ENCODE data around the gene PDILT.

DNA sequence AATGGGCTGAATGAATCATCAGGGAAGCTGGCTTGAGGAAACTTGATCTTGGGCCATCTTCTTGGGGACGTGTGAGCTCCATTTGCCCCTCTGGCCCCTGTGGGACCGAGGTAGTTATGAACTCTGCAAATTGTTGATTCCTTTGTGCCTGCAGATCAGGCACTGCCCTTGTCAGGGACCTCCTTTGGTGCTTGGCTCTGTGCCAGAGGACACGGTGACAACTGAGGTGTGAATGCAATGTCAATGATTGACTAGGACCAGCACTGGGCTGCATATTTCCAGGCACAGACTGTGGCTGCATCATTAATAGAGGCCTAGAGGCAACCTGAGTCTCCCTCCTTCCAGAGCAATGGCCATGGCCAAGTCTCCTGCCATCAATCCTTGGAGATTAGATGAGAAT is 23.8 kb downstream of the PDILT start:
- TF ChIP-seq, protein P1, sequence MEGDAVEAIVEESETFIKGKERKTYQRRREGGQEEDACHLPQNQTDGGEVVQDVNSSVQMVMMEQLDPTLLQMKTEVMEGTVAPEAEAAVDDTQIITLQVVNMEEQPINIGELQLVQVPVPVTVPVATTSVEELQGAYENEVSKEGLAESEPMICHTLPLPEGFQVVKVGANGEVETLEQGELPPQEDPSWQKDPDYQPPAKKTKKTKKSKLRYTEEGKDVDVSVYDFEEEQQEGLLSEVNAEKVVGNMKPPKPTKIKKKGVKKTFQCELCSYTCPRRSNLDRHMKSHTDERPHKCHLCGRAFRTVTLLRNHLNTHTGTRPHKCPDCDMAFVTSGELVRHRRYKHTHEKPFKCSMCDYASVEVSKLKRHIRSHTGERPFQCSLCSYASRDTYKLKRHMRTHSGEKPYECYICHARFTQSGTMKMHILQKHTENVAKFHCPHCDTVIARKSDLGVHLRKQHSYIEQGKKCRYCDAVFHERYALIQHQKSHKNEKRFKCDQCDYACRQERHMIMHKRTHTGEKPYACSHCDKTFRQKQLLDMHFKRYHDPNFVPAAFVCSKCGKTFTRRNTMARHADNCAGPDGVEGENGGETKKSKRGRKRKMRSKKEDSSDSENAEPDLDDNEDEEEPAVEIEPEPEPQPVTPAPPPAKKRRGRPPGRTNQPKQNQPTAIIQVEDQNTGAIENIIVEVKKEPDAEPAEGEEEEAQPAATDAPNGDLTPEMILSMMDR (conservative IDR thresholded peaks at IDR 0.05; ENCODE audit: low read depth in 2 of 2): no peak
- TF ChIP-seq EZH2phosphoT487 (IDR thresholded peaks at IDR 0.05; ENCODE audit: unreplicated experiment): no peak
- TF ChIP-seq, protein P2, sequence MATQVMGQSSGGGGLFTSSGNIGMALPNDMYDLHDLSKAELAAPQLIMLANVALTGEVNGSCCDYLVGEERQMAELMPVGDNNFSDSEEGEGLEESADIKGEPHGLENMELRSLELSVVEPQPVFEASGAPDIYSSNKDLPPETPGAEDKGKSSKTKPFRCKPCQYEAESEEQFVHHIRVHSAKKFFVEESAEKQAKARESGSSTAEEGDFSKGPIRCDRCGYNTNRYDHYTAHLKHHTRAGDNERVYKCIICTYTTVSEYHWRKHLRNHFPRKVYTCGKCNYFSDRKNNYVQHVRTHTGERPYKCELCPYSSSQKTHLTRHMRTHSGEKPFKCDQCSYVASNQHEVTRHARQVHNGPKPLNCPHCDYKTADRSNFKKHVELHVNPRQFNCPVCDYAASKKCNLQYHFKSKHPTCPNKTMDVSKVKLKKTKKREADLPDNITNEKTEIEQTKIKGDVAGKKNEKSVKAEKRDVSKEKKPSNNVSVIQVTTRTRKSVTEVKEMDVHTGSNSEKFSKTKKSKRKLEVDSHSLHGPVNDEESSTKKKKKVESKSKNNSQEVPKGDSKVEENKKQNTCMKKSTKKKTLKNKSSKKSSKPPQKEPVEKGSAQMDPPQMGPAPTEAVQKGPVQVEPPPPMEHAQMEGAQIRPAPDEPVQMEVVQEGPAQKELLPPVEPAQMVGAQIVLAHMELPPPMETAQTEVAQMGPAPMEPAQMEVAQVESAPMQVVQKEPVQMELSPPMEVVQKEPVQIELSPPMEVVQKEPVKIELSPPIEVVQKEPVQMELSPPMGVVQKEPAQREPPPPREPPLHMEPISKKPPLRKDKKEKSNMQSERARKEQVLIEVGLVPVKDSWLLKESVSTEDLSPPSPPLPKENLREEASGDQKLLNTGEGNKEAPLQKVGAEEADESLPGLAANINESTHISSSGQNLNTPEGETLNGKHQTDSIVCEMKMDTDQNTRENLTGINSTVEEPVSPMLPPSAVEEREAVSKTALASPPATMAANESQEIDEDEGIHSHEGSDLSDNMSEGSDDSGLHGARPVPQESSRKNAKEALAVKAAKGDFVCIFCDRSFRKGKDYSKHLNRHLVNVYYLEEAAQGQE (IDR thresholded peaks at IDR 0.05; ENCODE audit: unreplicated experiment): no peak
- no peak for TF ChIP-seq EZH2 (IDR thresholded peaks at IDR 0.05; ENCODE audit: low read depth, unreplicated experiment)
- TF ChIP-seq CREB1 (CRISPR knock-in tag; IDR thresholded peaks at IDR 0.05; ENCODE audit: low read depth): no peak
- TF ChIP-seq JUNB (IDR thresholded peaks at IDR 0.05; ENCODE audit: unreplicated experiment): no peak
- TF ChIP-seq POLR2AphosphoS5 (IDR thresholded peaks at IDR 0.05; ENCODE audit: low read depth): no peak
- no peak for TF ChIP-seq NANOG (IDR thresholded peaks at IDR 0.05; ENCODE audit: borderline replicate concordance)
